Endothelial cell of hepatic sinusoid (primary cell): Measurements from ENCODE around the gene PPP2R3B.
"Not testable (repeated sequence)": the region's sequence is repeated elsewhere in the genome, so short reads cannot be mapped to it uniquely, and the experiment has no call there.

Experiments
- in situ Hi-C: cut with HindIII; loops from 2 replicates; pipeline ENCODE4 v1.10.0; 2017; ENCODE audit warnings: low sequenced_read_pairs

PPP2R3B gene

GRCh38 chrX:356385-357034 is 30.2 kb downstream of the PPP2R3B start:
- in situ Hi-C loops = no loop called here

DNA sequence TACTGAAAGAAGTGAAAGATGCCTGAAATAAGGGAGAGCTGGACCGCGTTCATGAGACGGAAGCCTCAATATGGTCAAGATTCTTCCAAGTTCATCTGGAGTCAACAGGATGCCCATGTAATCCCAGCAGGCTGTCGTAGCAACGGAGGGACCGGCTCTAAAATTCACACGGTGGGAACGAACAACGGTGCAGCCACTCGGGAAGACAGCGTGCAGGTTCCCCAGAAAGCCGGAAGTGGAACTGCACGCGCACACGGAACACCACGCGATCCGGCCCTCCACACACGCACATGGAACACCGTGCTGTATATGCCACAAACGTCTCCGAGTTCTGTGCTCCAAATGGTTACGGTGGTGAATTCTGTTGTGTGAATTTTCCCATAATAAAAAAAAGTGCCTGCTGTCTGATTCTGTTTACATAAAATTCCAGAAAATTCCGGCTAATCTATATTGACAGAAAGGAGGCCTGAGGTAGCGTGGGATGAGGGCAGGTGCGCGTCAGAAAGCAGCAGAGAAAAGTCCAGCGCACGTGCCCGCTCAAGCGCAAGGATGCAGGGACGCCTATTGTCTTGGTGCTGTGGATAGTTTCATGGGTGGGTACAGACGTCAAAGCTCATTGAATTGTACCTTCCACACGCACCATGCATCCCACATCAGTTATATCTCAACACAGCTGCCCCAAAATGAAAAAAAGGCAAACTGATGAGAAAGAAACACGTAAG is 31.2 kb downstream of the PPP2R3B start:
- in situ Hi-C loops = no loop called here

DNA sequence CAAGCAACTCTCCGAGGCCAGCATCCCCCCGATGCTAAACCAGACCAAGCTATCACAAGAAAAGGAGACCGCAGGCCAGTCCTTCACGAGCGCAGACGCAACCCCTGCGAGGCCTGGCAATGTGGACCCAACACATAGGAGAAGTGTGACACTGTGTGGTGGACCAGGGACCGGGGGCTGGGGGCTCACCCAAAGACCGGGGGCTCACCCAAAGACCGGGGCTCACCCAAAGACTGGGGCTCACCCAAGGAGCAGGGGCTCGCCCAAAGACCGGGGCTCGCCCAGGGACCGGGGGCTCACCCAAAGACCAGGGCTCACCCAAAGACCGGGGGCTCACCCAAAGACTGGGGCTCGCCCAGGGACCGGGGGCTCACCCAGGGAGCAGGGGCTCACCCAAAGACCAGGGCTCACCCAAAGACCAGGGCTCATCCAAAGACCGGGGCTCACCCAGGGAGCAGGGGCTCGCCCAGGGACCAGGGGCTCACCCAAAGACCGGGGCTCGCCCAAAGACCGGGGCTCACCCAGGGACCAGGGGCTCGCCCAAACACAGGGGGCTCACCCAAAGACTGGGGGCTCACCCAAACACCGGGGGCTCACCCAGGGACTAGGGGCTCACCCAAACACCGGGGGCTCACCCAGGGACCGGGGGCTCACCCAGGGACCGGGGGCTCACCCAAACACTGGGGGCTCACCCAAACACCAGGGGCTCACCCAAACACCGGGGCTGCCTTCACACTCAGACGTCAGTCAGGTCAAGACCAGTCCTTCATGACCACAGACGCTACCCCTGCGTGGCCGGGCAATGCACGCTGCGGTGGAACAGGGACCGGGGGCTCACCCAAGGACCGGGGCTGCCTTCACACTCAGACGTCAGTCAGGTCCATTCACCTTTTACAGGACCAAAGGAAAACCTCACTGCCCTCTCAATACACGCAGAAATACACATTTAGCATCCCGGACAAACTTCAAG is 32.9 kb downstream of the PPP2R3B start:
- in situ Hi-C loops = no loop called here

DNA sequence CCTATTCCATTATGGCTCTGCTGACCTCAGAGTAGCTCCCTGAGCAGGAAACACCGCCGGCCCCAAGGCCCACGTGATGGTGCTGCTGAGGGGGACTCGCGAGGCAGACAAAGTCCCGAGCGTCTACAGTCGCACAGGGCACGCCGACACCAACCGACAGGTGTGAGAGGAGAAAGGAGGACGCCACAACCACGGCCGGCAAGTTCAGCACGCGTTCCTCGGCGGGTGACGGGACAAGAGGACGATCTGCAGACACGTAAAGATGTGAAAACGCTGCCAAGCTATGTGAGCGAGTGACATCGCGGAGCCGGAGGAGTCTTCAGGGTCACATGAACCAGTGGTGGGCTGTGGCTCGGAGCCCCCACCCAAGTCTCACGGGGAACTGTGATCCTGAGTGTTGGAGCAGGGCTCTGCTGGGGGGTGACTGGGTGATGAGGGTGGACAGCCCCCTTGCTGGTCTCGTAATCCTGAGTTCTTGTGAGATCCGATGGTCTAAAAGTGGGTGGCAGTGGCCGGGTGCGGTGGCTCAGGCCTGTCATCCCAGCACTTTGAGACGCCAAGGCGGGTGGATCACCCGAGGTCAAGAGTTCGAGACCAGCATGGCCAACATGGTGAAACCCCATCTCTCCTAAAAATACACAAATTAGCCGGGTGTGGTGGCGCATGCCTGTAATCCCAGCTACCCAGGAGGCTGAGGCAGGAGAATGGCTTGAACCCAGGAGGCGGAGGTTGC is 34.0 kb downstream of the PPP2R3B start:
- in situ Hi-C loops = no loop called here

GRCh38 chrX:352181-352580 is 34.5 kb downstream of the PPP2R3B start:
- in situ Hi-C loops = no loop called here

GRCh38 chrX:351736-352135 is 35.0 kb downstream of the PPP2R3B start:
- in situ Hi-C loops = no loop called here

DNA sequence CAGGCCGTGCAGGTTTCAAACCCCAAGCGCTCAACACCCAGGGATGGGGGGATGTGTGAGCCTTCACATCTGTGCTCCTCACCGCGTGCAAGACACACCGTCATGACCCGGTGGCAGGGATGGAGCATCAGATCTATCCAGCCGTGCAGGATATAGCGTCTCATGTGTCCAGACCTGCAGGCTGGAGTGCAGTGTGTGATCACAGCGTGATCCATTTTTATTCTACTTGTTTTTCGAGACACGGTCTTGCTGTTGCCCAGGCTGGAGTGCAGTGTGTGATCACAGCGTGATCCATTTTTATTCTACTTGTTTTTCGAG is 35.4 kb downstream of the PPP2R3B start:
- in situ Hi-C loops = not testable (repeated sequence)

DNA sequence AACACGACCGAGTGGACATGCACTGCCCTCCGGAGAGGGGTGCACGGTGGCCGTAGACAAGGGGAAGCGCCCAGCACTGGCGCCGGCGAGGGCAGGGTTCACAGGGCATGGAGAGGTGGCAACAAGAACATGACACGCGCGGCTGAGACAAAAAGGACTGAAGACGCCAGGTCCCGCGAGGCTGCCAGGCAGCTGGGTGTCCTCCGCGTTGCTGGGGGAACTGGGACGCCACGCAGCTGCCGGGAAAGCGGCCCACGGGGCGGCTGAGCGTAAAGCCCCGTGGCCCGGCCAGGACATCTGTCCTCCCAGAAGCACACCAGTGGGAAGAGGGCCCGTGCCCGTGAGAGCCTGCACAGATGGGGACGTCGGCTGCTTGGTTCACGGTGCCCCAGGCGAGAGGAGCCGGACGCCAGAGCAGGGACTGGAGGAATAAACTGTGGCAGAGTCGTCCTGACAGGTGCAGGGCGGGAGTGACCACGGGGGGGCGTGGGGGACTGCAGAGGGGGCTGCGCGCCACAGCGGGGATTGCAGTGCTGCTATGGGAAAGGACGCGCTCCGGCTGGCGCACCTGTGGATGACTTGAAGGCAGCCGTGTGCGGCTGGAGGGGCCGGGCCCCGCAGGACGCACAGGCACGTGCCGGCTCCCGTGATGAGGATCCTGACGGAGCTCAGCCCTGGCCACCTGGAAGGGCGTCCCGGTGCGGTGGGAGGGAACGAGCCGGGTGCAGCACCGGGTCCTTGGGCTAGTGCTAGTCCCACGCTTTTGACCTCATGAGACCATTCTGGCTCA is 36.0 kb downstream of the PPP2R3B start:
- in situ Hi-C loops = no loop called here

GRCh38 chrX:350148-350533 is 36.6 kb downstream of the PPP2R3B start:
- in situ Hi-C loops = no loop called here

DNA sequence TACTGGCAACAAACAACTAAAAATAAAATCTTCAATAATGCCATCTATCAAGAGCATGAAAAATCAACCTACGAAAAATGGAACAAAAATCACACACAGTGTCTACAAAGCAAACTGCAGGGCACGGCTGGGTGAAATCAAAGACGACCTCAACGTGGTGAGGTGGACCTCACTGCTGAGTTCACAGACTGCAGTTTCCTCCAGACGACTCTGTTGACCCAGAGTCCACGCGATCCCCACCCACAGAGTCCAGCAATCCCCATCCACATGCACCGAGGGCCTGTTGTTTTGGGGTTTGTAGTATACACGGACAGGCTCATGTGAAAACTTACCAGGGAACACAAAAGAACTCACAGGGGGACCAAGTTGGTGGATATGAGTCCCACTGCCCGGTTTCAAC is 37.0 kb downstream of the PPP2R3B start:
- in situ Hi-C loops = no loop called here

DNA sequence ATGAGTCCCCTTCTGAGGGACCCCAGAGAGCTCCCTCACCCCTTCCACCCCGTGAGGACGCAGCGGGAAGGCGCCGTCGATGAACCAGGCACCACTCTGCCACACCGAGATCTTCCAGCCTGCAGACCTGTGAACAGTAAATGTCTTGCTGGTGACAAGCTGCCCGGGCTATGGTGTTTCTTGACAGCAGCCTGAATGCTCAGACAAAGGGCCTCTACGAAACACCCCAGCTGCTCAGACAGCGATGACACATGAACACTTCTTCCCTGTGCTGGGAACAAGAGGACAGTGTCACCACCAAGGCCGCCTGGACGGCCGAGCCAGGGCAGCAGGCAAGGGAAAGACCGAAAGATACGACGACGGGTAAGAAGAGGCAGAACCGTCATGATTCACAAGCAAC is 37.5 kb downstream of the PPP2R3B start:
- in situ Hi-C loops = no loop called here

DNA sequence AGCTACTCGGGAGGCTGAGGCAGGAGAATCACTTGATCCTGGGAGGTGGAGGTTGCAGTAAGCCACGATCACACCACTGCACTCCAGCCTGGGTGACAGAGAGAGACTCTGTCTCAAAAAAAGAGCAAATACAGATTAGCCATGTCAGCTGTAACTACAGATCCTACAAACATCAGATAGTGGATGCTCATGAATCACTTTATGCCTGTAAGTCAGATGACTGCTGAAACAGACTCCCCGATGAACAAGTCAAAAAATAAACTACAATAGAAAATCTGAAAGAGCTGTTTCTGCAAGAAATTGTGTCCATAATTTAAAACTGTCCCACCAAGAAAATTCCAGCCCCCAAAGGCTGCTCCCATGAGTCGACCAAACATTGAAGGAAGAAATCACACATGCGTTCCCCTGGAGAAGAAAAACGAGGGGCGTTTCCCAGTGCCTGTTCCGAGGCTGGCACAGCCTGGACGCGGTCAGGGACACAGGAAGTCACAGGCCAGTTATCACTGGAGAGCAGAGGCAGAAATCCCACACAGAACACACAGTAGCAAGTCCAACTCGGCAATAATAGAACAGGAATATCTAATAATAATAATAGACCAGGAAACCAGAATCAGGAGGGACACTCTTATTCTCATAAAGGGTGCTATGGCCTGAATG is 38.1 kb downstream of the PPP2R3B start:
- in situ Hi-C loops = no loop called here

DNA sequence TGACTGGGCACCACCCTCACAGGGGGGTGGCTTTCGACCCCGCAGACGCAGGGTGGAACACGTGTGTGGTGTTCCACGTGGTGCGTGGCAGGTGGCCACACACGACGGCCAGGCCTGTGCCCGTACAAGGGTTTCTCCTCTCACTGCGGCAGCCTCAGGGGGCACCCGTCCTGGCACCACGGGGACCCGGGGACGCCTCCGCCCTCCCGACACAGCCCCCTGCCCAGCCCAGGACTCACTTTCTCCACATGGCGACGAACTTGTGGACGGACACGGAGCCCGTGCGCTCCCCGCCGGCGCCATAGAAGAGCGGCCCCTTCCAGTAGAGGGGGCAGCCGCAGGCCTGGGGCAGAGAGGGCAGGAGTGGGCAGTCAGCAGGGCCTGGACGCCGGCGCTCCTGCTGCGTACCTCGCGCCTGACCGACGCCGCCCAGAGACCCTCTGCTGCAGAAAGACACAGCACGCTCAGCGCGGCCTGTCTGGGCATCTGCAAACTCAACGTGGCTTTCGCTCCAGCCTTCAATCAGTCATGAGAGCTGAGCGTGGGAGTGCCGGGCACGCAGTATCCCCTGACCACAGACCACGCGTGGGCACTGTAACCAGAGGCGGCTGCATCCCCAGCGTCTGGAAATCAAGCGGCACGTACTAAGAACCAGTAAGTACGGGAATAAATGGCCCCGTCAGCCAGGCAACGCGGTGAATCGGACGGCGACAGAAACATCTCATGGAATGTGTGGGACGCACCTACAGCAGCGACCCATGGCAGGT is 39.2 kb downstream of the PPP2R3B start:
- in situ Hi-C loops = no loop called here

DNA sequence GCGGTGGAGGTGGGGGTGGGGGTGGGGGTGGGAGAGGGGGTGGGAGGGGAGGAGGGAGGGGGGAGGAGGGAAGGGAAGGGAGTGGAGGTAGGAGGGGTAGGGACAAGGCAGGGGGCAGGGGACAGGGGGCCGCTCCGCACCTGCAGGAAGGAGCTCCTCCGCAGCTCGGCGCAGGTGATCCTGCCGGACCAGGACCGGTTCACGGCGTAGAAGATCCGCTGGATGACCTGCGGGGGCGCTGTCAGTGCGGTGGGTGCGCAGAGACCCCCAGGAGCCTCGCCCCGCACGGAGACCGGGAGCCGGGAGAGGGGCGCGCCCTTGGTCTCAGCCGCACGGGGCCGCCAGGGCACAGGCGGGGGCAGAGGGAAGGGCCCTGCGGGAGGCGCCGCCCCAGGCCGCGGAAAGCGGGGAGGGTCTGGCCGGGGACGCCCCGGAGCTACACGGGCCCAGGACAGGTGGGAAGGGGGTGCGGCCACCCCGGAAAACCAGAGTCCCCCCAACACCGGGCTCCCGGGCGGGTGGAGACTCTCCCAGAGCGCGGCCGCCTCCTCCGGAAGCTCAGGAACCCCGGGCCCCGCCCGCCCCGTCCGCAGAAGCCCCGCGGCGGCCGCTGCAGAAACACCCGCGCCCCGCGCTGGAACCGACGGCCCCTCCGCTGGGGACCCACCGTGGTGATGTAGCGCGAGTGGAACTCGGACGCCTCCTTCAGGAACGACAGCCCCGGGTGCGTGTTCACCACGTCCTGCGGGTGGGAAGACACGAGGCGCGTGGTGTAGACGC is 40.5 kb downstream of the PPP2R3B start:
- in situ Hi-C loops = no loop called here

- in situ Hi-C loops = no loop called here
These were observed 41.4 kb downstream of the PPP2R3B start for GRCh38 chrX:345020-345925.

DNA sequence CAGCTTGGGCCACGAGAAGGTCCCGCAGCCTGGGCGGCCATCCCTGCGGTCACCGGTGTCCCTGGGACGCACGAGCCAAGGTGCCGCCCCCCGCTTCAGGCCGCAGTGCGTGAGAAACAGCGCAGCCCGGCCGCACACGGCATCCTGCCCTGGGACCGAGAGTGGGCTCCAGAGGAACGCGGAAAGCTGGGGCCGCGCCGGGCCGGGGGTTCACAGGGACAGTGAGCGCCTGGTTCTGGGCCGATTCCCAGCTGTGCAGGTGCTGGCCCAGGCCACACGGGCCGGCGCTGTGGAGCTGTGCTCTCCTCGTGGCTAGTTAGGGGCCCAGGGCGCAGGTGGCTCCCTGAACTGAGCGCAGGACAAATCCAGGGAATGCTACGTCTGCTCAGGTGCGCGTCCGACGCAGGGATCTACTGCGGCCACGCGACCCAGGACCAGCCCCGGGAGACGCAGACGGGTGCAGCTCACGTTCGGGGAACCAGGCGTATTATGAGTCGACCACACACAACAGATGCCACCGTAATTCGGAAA is 42.3 kb downstream of the PPP2R3B start:
- in situ Hi-C loops = no loop called here

DNA sequence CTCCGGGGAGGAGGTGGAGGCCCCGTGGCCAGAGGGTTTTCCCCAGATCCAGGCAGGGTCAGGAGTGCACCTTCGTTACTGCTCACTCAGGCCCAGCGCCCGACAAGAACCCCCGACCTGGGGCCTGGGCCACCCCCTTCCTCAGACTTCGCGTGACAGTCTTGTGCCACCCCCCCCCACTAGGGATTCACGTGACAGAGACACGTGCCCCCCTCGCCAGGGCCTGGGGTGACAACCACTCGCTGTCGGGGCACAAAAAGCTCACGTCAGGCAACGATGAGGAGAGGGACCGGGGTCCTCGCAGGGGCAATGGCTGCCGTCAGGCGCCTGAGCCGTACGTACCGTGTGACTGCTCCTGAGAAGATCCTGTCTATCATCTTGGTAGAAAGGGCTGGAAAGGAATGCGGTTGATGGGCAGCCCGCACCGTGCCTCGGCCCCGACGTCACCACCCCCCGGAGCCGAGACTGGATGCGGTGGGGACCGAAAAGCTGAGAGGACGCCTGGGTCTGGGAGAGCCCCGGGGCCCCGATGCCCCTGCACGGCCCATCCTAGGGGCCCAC is 45.1 kb downstream of the PPP2R3B start:
- in situ Hi-C loops = no loop called here
